HG03571 (cell line): ENCODE measurements around the gene OR14I1.

ENCODE experiments used
- ATAC-seq: cut with Tn5 transposase; IDR thresholded peaks from one replicate; pipeline ENCODE4 v1.9.1; 2021; ENCODE audit not compliant: unreplicated experiment

The OR14I1 gene

GRCh38 chr1:248702714-248703113 is at the start of gene OR14I1:
Gene OR14I1 (minus strand): TSS chr1:248702766.
- ATAC-seq = no peak

GRCh38 chr1:248751635-248752034 is 49.1 kb upstream of the OR14I1 start:
- no peak for ATAC-seq

GRCh38 chr1:248751142-248751541 is 48.6 kb upstream of the OR14I1 start:
- no peak for ATAC-seq

GRCh38 chr1:248750496-248750895 is 47.9 kb upstream of the OR14I1 start:
- ATAC-seq = no peak

- no peak for ATAC-seq
Observed at GRCh38 chr1:248748211-248748610, 45.6 kb upstream of the OR14I1 start.

GRCh38 chr1:248740876-248741275 is 38.3 kb upstream of the OR14I1 start:
- no peak for ATAC-seq

- no peak for ATAC-seq
Observed at GRCh38 chr1:248739572-248740205, 37.1 kb upstream of the OR14I1 start.

- ATAC-seq = no peak
Observed at GRCh38 chr1:248737457-248737856, 34.9 kb upstream of the OR14I1 start.

GRCh38 chr1:248736977-248737376 is 34.4 kb upstream of the OR14I1 start:
- ATAC-seq = no peak

- no peak for ATAC-seq
Observed at GRCh38 chr1:248733566-248733965, 31.0 kb upstream of the OR14I1 start.

GRCh38 chr1:248730507-248731335 is 28.2 kb upstream of the OR14I1 start:
- no peak for ATAC-seq

- ATAC-seq = no peak
Observed at GRCh38 chr1:248714248-248714647, 11.7 kb upstream of the OR14I1 start.

GRCh38 chr1:248710305-248710900 is 7.8 kb upstream of the OR14I1 start:
- ATAC-seq = no peak

GRCh38 chr1:248704606-248705005 is 2.0 kb upstream of the OR14I1 start:
- ATAC-seq = no peak

GRCh38 chr1:248703674-248704073 is 1.1 kb upstream of the OR14I1 start:
- no peak for ATAC-seq

- ATAC-seq = no peak
Observed at GRCh38 chr1:248699099-248699498, 3.5 kb downstream of the OR14I1 start.

GRCh38 chr1:248697907-248698306 is 4.7 kb downstream of the OR14I1 start:
- no peak for ATAC-seq

- ATAC-seq = no peak
Observed at GRCh38 chr1:248696774-248697173, 5.8 kb downstream of the OR14I1 start.

GRCh38 chr1:248696261-248696660 is 6.3 kb downstream of the OR14I1 start:
- no peak for ATAC-seq

- ATAC-seq = no peak
Observed at GRCh38 chr1:248695451-248696132, 7.0 kb downstream of the OR14I1 start.

GRCh38 chr1:248691567-248692155 is 10.9 kb downstream of the OR14I1 start:
- no peak for ATAC-seq
